C4-2B (cell line): ENCODE measurements around the gene PLEKHA5.

Experiments
- CTCF ChIP-seq: fragments of 450-650 bp; conservative IDR thresholded peaks from 2 replicates; pipeline ENCODE4 v1.5.1; 2017; ENCODE audit warnings: mild to moderate bottlenecking
- ZFX ChIP-seq: fragments of 450-650 bp; IDR thresholded peaks from 2 replicates; pipeline ENCODE4 v1.6.1; 2017

DNA sequence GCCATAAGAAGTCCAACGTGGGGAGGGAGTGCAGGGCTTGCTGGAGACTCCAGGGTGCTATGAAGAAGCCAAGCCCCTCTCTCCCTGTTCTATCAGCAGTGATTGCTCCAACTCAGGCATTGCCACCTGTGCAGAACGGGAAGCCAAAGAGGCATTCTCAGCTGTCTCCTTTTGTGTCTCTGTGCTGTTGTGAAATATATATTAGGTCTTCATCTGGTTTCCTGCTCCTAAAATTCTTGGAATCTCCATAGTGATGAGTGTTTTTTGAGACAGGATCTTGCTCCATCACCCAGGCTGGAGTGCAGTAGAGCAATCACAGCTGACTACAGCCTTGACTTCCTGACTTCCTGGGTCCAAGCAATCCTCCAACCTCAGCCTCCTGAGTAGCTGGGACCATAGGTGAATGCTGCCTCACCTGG, 258.6 kb downstream of the PLEKHA5 start:
- TF ChIP-seq CTCF (no peak), ZFX (no peak)
